Duodenal mucosa (tissue), 2 donors: ENCODE results near the gene GPX5.

Source experiments
- H3K27ac ChIP-seq: one replicate; pipeline ENCODE4 v1.7.0; 2013; ENCODE audit warnings: low read depth, low read length
- H3K27me3 ChIP-seq, 2 donors: one replicate each; pipeline ENCODE4 v1.7.0; 2013; ENCODE audit warnings: low read length in 2 of 2, control low read depth in 1 of 2; ENCODE audit not compliant: insufficient read depth in 2 of 2, control insufficient read depth in 1 of 2
- H3K36me3 ChIP-seq, 2 donors: one replicate each; pipeline ENCODE4 v1.7.0; 2013; ENCODE audit warnings: low read length in 2 of 2, control low read depth in 1 of 2; ENCODE audit not compliant: insufficient read depth in 2 of 2, control insufficient read depth in 1 of 2
- H3K4me1 ChIP-seq, 2 donors: one replicate each; pipeline ENCODE4 v1.7.0; 2013; ENCODE audit warnings: low read length in 2 of 2, control low read depth in 1 of 2; ENCODE audit not compliant: insufficient read depth in 2 of 2, control insufficient read depth in 1 of 2
- H3K4me3 ChIP-seq, 2 donors: one replicate each; pipeline ENCODE4 v1.7.0; 2013; ENCODE audit warnings: low read length in 2 of 2, low read depth in 1 of 2
- H3K9ac ChIP-seq, 2 donors: one replicate each; pipeline ENCODE4 v1.7.0; 2013; ENCODE audit warnings: low read length in 2 of 2, low read depth in 1 of 2
- H3K9me3 ChIP-seq, 2 donors: one replicate each; pipeline ENCODE4 v1.7.0; 2013; ENCODE audit warnings: low read length in 2 of 2, control low read depth in 1 of 2; ENCODE audit not compliant: control insufficient read depth in 1 of 2

The GPX5 gene

DNA sequence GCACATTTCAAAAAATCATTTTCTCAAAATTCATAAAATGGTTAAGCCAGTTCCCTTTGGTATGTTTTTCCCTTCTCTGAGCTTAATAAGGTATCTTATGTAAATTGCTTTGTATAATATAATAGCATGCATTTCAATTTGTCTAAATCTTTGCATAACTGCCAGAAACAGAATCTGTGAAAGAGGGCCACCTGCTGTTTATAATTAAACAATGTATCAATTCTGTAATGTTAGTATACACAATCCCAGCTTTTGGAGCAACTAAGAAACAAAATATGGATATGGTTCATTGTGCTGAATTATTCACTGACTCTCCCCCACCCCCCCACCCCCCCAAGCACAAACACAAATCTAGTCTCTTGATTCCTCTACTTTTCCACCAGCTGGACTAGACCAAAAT lies 54.8 kb downstream of the GPX5 start:
- H3K4me1 ChIP-seq: no peaks in the 10 kb centered on the region
- no peaks in the 10 kb centered on the region for H3K9me3 ChIP-seq
- no peaks in the 10 kb centered on the region for H3K36me3 ChIP-seq
- no peak overlapping the region for H3K4me3 ChIP-seq
- no peak overlapping the region for H3K9ac ChIP-seq
- H3K27me3 ChIP-seq: no peaks in the 10 kb centered on the region
- no peak overlapping the region for H3K27ac ChIP-seq

DNA sequence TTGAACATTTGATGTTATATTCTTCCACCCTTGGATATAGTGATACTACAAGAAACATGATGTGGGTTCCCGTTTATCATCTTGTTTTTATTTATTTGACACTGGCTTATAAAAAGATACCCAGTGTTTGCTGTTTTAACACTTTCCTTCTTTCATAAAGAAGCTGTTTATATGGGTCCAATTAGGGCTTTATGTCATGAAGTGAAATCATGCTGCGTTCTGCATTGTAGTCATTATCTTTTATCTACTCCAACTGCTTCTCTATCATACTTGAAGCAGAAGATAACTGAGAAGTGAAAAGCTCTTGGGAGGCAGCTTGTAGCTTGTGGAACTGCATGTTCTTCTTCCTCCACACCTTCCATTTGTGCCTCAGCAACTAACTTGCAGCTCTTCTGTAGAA lies 57.8 kb downstream of the GPX5 start:
- Histone ChIP-seq H3K4me1 (peaks cover 0 to 6% of the 10 kb centered on the region in 2 donors), H3K27ac (no peak overlapping the region), H3K9ac (no peak overlapping the region), H3K4me3 (no peak overlapping the region), H3K27me3 (peaks cover 12 to 16% of the 10 kb centered on the region in 2 donors), H3K36me3 (no peaks in the 10 kb centered on the region), H3K9me3 (no peaks in the 10 kb centered on the region)
